Measurements from ENCODE around the gene HDAC4.

Gene HDAC4

GRCh38 chr2:239052798-239053665 is 347.8 kb downstream of the HDAC4 start:
- H3K36me3 ChIP-seq (ENCODE audit: control insufficient read depth in 2 of 2, insufficient read depth in 2 of 2, low read length in 2 of 2) = peaks cover 18 to 20% of the 10 kb centered on the region in 2 donors
- no peak overlapping the region for H3K4me3 ChIP-seq (ENCODE audit: low read length in 2 of 2)
- no peak overlapping the region for H3K9ac ChIP-seq (ENCODE audit: low read depth in 1 of 2, low read length in 2 of 2)
- no peak overlapping the region for H3K27ac ChIP-seq (ENCODE audit: low read depth in 2 of 2, low read length in 2 of 2)
- H3K4me1 ChIP-seq (ENCODE audit: control insufficient read depth in 2 of 2, insufficient read depth in 2 of 2, low read length in 2 of 2) = no peaks in the 10 kb centered on the region
- no peaks in the 10 kb centered on the region for H3K27me3 ChIP-seq (ENCODE audit: control insufficient read depth in 2 of 2, insufficient read depth in 2 of 2, low read length in 2 of 2)
- no peaks in the 10 kb centered on the region for H3K9me3 ChIP-seq (ENCODE audit: control insufficient read depth in 2 of 2, low read length in 2 of 2)

- Histone ChIP-seq H3K27me3 (ENCODE audit: control insufficient read depth in 2 of 2, insufficient read depth in 2 of 2, low read length in 2 of 2) (no peaks in the 10 kb centered on the region), H3K4me1 (ENCODE audit: control insufficient read depth in 2 of 2, insufficient read depth in 2 of 2, low read length in 2 of 2) (no peaks in the 10 kb centered on the region), H3K9me3 (ENCODE audit: control insufficient read depth in 2 of 2, low read length in 2 of 2) (no peaks in the 10 kb centered on the region), H3K36me3 (ENCODE audit: control insufficient read depth in 2 of 2, insufficient read depth in 2 of 2, low read length in 2 of 2) (peaks cover 18 to 20% of the 10 kb centered on the region in 2 donors), H3K27ac (ENCODE audit: low read depth in 2 of 2, low read length in 2 of 2) (no peak overlapping the region), H3K4me3 (ENCODE audit: low read length in 2 of 2) (no peak overlapping the region), H3K9ac (ENCODE audit: low read depth in 1 of 2, low read length in 2 of 2) (no peak overlapping the region)
Measured at GRCh38 chr2:239051891-239052445, 348.9 kb downstream of the HDAC4 start.

GRCh38 chr2:239050252-239050649 is 350.6 kb downstream of the HDAC4 start:
- Histone ChIP-seq H3K4me1 (ENCODE audit: control insufficient read depth in 2 of 2, insufficient read depth in 2 of 2, low read length in 2 of 2) (no peaks in the 10 kb centered on the region), H3K36me3 (ENCODE audit: control insufficient read depth in 2 of 2, insufficient read depth in 2 of 2, low read length in 2 of 2) (peaks cover 18 to 20% of the 10 kb centered on the region in 2 donors), H3K27me3 (ENCODE audit: control insufficient read depth in 2 of 2, insufficient read depth in 2 of 2, low read length in 2 of 2) (no peaks in the 10 kb centered on the region), H3K27ac (ENCODE audit: low read depth in 2 of 2, low read length in 2 of 2) (no peak overlapping the region), H3K9ac (ENCODE audit: low read depth in 1 of 2, low read length in 2 of 2) (no peak overlapping the region), H3K9me3 (ENCODE audit: control insufficient read depth in 2 of 2, low read length in 2 of 2) (no peaks in the 10 kb centered on the region), H3K4me3 (ENCODE audit: low read length in 2 of 2) (no peak overlapping the region)

GRCh38 chr2:239049421-239050251 is 351.2 kb downstream of the HDAC4 start:
- Histone ChIP-seq H3K4me1 (ENCODE audit: control insufficient read depth in 2 of 2, insufficient read depth in 2 of 2, low read length in 2 of 2) (no peaks in the 10 kb centered on the region), H3K36me3 (ENCODE audit: control insufficient read depth in 2 of 2, insufficient read depth in 2 of 2, low read length in 2 of 2) (peaks cover 16 to 20% of the 10 kb centered on the region in 2 donors), H3K9me3 (ENCODE audit: control insufficient read depth in 2 of 2, low read length in 2 of 2) (no peaks in the 10 kb centered on the region), H3K9ac (ENCODE audit: low read depth in 1 of 2, low read length in 2 of 2) (no peak overlapping the region), H3K27ac (ENCODE audit: low read depth in 2 of 2, low read length in 2 of 2) (no peak overlapping the region), H3K4me3 (ENCODE audit: low read length in 2 of 2) (no peak overlapping the region), H3K27me3 (ENCODE audit: control insufficient read depth in 2 of 2, insufficient read depth in 2 of 2, low read length in 2 of 2) (no peaks in the 10 kb centered on the region)

- no peak overlapping the region for H3K4me3 ChIP-seq (ENCODE audit: low read length in 2 of 2)
- H3K9ac ChIP-seq (ENCODE audit: low read depth in 1 of 2, low read length in 2 of 2) = no peak overlapping the region
- no peak overlapping the region for H3K27ac ChIP-seq (ENCODE audit: low read depth in 2 of 2, low read length in 2 of 2)
- H3K27me3 ChIP-seq (ENCODE audit: control insufficient read depth in 2 of 2, insufficient read depth in 2 of 2, low read length in 2 of 2) = no peaks in the 10 kb centered on the region
- H3K4me1 ChIP-seq (ENCODE audit: control insufficient read depth in 2 of 2, insufficient read depth in 2 of 2, low read length in 2 of 2) = no peaks in the 10 kb centered on the region
- H3K36me3 ChIP-seq (ENCODE audit: control insufficient read depth in 2 of 2, insufficient read depth in 2 of 2, low read length in 2 of 2) = peaks cover 10 to 15% of the 10 kb centered on the region in 2 donors
- no peaks in the 10 kb centered on the region for H3K9me3 ChIP-seq (ENCODE audit: control insufficient read depth in 2 of 2, low read length in 2 of 2)
Measured at GRCh38 chr2:239048736-239049135, 352.1 kb downstream of the HDAC4 start.

GRCh38 chr2:239047861-239048260 is 353.0 kb downstream of the HDAC4 start:
- Histone ChIP-seq H3K27me3 (ENCODE audit: control insufficient read depth in 2 of 2, insufficient read depth in 2 of 2, low read length in 2 of 2) (no peaks in the 10 kb centered on the region), H3K36me3 (ENCODE audit: control insufficient read depth in 2 of 2, insufficient read depth in 2 of 2, low read length in 2 of 2) (peaks cover 3 to 13% of the 10 kb centered on the region in 2 donors), H3K4me1 (ENCODE audit: control insufficient read depth in 2 of 2, insufficient read depth in 2 of 2, low read length in 2 of 2) (no peaks in the 10 kb centered on the region), H3K4me3 (ENCODE audit: low read length in 2 of 2) (no peak overlapping the region), H3K9ac (ENCODE audit: low read depth in 1 of 2, low read length in 2 of 2) (no peak overlapping the region), H3K27ac (ENCODE audit: low read depth in 2 of 2, low read length in 2 of 2) (no peak overlapping the region), H3K9me3 (ENCODE audit: control insufficient read depth in 2 of 2, low read length in 2 of 2) (no peaks in the 10 kb centered on the region)

GRCh38 chr2:239047420-239047819 is 353.4 kb downstream of the HDAC4 start:
- Histone ChIP-seq H3K36me3 (ENCODE audit: control insufficient read depth in 2 of 2, insufficient read depth in 2 of 2, low read length in 2 of 2) (peaks cover 0 to 9% of the 10 kb centered on the region in 2 donors), H3K4me1 (ENCODE audit: control insufficient read depth in 2 of 2, insufficient read depth in 2 of 2, low read length in 2 of 2) (no peaks in the 10 kb centered on the region), H3K9ac (ENCODE audit: low read depth in 1 of 2, low read length in 2 of 2) (no peak overlapping the region), H3K27me3 (ENCODE audit: control insufficient read depth in 2 of 2, insufficient read depth in 2 of 2, low read length in 2 of 2) (no peaks in the 10 kb centered on the region), H3K4me3 (ENCODE audit: low read length in 2 of 2) (no peak overlapping the region), H3K9me3 (ENCODE audit: control insufficient read depth in 2 of 2, low read length in 2 of 2) (no peaks in the 10 kb centered on the region), H3K27ac (ENCODE audit: low read depth in 2 of 2, low read length in 2 of 2) (no peak overlapping the region)

GRCh38 chr2:239046822-239047221 is 354.0 kb downstream of the HDAC4 start:
- no peak overlapping the region for H3K4me3 ChIP-seq (ENCODE audit: low read length in 2 of 2)
- no peaks in the 10 kb centered on the region for H3K4me1 ChIP-seq (ENCODE audit: control insufficient read depth in 2 of 2, insufficient read depth in 2 of 2, low read length in 2 of 2)
- no peaks in the 10 kb centered on the region for H3K9me3 ChIP-seq (ENCODE audit: control insufficient read depth in 2 of 2, low read length in 2 of 2)
- H3K9ac ChIP-seq (ENCODE audit: low read depth in 1 of 2, low read length in 2 of 2) = no peak overlapping the region
- peaks cover 0 to 4% of the 10 kb centered on the region in 2 donors for H3K36me3 ChIP-seq (ENCODE audit: control insufficient read depth in 2 of 2, insufficient read depth in 2 of 2, low read length in 2 of 2)
- H3K27me3 ChIP-seq (ENCODE audit: control insufficient read depth in 2 of 2, insufficient read depth in 2 of 2, low read length in 2 of 2) = no peaks in the 10 kb centered on the region
- no peak overlapping the region for H3K27ac ChIP-seq (ENCODE audit: low read depth in 2 of 2, low read length in 2 of 2)

- Histone ChIP-seq H3K36me3 (ENCODE audit: control insufficient read depth in 2 of 2, insufficient read depth in 2 of 2, low read length in 2 of 2) (no peaks in the 10 kb centered on the region), H3K9ac (ENCODE audit: low read depth in 1 of 2, low read length in 2 of 2) (no peak overlapping the region), H3K4me3 (ENCODE audit: low read length in 2 of 2) (no peak overlapping the region), H3K27me3 (ENCODE audit: control insufficient read depth in 2 of 2, insufficient read depth in 2 of 2, low read length in 2 of 2) (peaks cover 0 to 3% of the 10 kb centered on the region in 2 donors), H3K9me3 (ENCODE audit: control insufficient read depth in 2 of 2, low read length in 2 of 2) (no peaks in the 10 kb centered on the region), H3K4me1 (ENCODE audit: control insufficient read depth in 2 of 2, insufficient read depth in 2 of 2, low read length in 2 of 2) (no peaks in the 10 kb centered on the region), H3K27ac (ENCODE audit: low read depth in 2 of 2, low read length in 2 of 2) (no peak overlapping the region)
Measured at GRCh38 chr2:239044336-239044735, 356.5 kb downstream of the HDAC4 start.

GRCh38 chr2:239043326-239043725 is 357.5 kb downstream of the HDAC4 start:
- Histone ChIP-seq H3K4me3 (ENCODE audit: low read length in 2 of 2) (no peak overlapping the region), H3K27me3 (ENCODE audit: control insufficient read depth in 2 of 2, insufficient read depth in 2 of 2, low read length in 2 of 2) (peaks cover 0 to 3% of the 10 kb centered on the region in 2 donors), H3K9me3 (ENCODE audit: control insufficient read depth in 2 of 2, low read length in 2 of 2) (no peaks in the 10 kb centered on the region), H3K27ac (ENCODE audit: low read depth in 2 of 2, low read length in 2 of 2) (no peak overlapping the region), H3K36me3 (ENCODE audit: control insufficient read depth in 2 of 2, insufficient read depth in 2 of 2, low read length in 2 of 2) (no peaks in the 10 kb centered on the region), H3K9ac (ENCODE audit: low read depth in 1 of 2, low read length in 2 of 2) (no peak overlapping the region), H3K4me1 (ENCODE audit: control insufficient read depth in 2 of 2, insufficient read depth in 2 of 2, low read length in 2 of 2) (no peaks in the 10 kb centered on the region)
